KMS-11 (cell line): ENCODE results near the gene CTCF.

ENCODE experiments used
- H2AFZ ChIP-seq: fragments of 200-600 bp; sonication (generic); 2 replicates; pipeline ENCODE4 v1.6.1; 2016; ENCODE audit warnings: antibody characterized with exemption, mixed run types, low read depth
- H3K27ac ChIP-seq: fragments of 200-600 bp; sonication (generic); 2 replicates; pipeline ENCODE4 v1.6.1; 2016; ENCODE audit warnings: mild to moderate bottlenecking, mixed run types
- H3K27me3 ChIP-seq: fragments of 200-600 bp; sonication (generic); 2 replicates; pipeline ENCODE4 v1.6.1; 2017; ENCODE audit warnings: mild to moderate bottlenecking, low read depth, mixed run types, moderate library complexity; ENCODE audit not compliant: insufficient read depth
- H3K36me3 ChIP-seq: fragments of 200-600 bp; sonication (generic); 2 replicates; pipeline ENCODE4 v1.6.1; 2017; ENCODE audit warnings: mild to moderate bottlenecking, mixed run types; ENCODE audit not compliant: insufficient read depth
- H3K4me1 ChIP-seq: fragments of 200-600 bp; sonication (generic); 2 replicates; pipeline ENCODE4 v1.6.1; 2016; ENCODE audit warnings: mild to moderate bottlenecking, low read depth, mixed run types; ENCODE audit not compliant: poor library complexity, severe bottlenecking
- H3K4me2 ChIP-seq: fragments of 200-600 bp; sonication (generic); 2 replicates; pipeline ENCODE4 v1.7.0; 2016; ENCODE audit warnings: mild to moderate bottlenecking, mixed run types
- H3K4me3 ChIP-seq: fragments of 200-600 bp; sonication (generic); IDR thresholded peaks from 2 replicates; pipeline ENCODE4 v1.6.1; 2017; ENCODE audit warnings: low read depth, low read length, mixed read lengths; ENCODE audit not compliant: insufficient read depth
- H3K79me2 ChIP-seq: fragments of 200-600 bp; sonication (generic); 2 replicates; pipeline ENCODE4 v1.6.1; 2016; ENCODE audit warnings: low read depth, mixed run types; ENCODE audit not compliant: insufficient read depth
- H3K9ac ChIP-seq: fragments of 200-600 bp; sonication (generic); 2 replicates; pipeline ENCODE4 v1.6.1; 2016; ENCODE audit warnings: mild to moderate bottlenecking, mixed run types
- H4K20me1 ChIP-seq: fragments of 200-600 bp; sonication (generic); 2 replicates; pipeline ENCODE4 v1.6.1; 2016; ENCODE audit warnings: mild to moderate bottlenecking, mixed run types; ENCODE audit not compliant: insufficient read depth
- TF ChIP-seq, protein P1 (sequence below): fragments of 200-600 bp; sonication (generic); conservative IDR thresholded peaks from 2 replicates; pipeline ENCODE4 v1.6.1; 2017; ENCODE audit warnings: low read depth, mild to moderate bottlenecking, antibody characterized with exemption, low read length, moderate library complexity, mixed read lengths

The CTCF gene

DNA sequence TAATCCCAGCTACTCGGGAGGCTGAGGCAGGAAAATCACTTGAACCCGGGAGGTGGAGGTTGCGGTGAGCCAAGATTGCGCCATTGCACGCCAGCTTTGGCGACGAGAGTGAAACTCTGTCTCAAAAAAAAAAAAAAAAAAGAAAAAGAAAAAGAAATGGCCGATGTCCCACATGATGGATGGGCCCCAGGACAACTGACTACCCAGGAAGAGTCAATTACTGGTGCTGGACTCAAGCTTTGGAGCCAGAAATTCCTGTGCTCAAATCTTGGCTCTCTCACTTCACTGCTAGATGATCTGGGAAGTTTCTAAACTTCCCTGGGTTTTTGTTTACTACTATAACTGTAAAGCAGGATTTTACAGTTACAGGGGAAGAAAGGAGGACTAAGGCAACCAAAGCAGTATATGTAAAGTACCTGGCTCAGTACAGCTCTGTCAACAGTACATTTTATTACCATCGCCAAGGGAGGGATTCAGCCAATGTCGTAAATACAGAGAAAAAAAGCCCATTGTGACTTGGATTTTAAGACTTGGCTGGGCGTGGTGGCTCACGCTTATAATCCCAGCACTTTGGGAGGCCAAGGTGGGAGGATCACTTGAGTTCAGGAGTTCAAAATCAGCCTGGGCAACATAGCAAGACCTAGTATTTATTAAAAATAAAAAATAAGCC lies 116.2 kb downstream of the CTCF start:
- H3K4me1 ChIP-seq, result no peaks in the 10 kb centered on the region
- H3K36me3 ChIP-seq, result no peaks in the 10 kb centered on the region
- TF ChIP-seq, protein P1, sequence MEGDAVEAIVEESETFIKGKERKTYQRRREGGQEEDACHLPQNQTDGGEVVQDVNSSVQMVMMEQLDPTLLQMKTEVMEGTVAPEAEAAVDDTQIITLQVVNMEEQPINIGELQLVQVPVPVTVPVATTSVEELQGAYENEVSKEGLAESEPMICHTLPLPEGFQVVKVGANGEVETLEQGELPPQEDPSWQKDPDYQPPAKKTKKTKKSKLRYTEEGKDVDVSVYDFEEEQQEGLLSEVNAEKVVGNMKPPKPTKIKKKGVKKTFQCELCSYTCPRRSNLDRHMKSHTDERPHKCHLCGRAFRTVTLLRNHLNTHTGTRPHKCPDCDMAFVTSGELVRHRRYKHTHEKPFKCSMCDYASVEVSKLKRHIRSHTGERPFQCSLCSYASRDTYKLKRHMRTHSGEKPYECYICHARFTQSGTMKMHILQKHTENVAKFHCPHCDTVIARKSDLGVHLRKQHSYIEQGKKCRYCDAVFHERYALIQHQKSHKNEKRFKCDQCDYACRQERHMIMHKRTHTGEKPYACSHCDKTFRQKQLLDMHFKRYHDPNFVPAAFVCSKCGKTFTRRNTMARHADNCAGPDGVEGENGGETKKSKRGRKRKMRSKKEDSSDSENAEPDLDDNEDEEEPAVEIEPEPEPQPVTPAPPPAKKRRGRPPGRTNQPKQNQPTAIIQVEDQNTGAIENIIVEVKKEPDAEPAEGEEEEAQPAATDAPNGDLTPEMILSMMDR, result no peak
- H3K4me2 ChIP-seq, result no peak overlapping the region
- H3K27me3 ChIP-seq, result no peaks in the 10 kb centered on the region
- no peak overlapping the region for H3K9ac ChIP-seq
- H4K20me1 ChIP-seq, result no peaks in the 10 kb centered on the region
- H2AFZ ChIP-seq, result no peak overlapping the region
- no peaks in the 10 kb centered on the region for H3K79me2 ChIP-seq
- H3K4me3 ChIP-seq, result no peak overlapping the region
- no peak overlapping the region for H3K27ac ChIP-seq

DNA sequence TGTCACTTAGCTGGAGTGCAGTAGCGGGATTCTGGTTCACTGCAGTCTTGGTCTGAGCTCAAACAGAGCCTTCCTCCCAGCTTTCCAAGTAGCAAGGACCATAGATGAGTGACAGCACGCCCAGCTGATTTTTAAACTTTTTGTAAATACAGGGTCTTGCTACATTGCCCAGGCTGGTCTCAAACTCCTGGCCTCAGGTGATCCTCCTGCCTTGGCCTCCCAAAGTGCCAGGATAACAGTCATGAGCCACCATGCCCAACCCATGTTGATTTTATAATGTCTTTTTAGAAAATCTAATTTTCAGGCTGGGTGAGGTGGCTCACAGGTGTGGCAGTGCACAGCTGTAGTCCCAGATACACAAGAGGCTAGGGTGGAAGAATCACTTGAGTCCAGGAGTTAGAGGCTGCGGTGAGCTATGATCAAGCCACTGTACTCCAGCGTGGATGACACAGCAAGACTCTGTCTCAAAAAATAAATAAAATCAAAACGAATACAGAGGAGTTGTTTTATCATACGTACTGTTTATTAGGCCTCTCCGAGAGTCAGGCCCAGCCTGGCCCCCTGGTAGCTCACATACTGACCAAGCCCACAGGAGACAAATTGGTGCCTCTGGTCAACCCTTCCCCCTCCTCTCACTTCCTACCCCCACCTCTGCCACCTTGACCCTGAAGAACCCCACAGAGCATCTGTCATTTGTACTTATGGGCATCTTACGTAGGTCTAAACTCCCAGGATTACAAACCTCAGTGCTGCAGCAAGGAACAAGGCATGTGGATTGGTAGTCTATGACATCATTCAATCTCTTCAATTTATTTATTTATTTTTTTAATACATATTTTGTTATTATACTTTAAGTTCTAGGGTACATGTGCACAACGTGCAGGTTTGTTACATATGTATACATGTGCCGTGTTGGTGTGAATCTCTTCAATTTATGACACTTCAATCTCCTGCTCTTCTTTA lies 117.9 kb downstream of the CTCF start:
- TF ChIP-seq, protein P1, result no peak

DNA sequence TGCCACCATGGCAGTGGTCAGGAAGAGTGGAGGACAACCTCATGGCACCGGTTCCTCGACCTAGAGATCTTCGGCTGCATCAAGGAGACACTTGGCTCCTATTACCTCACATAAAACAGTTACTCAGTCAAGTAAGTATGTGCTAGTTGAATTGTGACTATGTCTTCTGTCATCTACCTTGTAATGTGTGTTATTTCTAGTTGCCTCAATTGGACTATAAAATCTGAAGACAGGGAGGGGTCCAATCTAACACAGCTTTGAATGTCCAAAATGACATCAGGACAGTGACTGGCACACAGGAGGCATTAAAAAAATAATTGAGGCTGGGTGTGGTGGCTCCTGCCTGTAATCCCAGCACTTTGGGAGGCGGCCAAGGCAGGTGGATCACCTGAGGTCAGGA lies 121.4 kb downstream of the CTCF start:
- Histone ChIP-seq H3K9ac (no peak overlapping the region), H3K27me3 (no peaks in the 10 kb centered on the region), H3K4me3 (no peak overlapping the region), H3K4me2 (no peak overlapping the region), H3K4me1 (no peaks in the 10 kb centered on the region), H2AFZ (no peak overlapping the region), H3K36me3 (no peaks in the 10 kb centered on the region), H3K79me2 (no peaks in the 10 kb centered on the region), H3K27ac (no peak overlapping the region), H4K20me1 (no peaks in the 10 kb centered on the region)
- TF ChIP-seq, protein P1, result no peak

More for the DNA sequence above, 117.9 kb downstream of the CTCF start:
- no peak overlapping the region for H3K4me3 ChIP-seq
- H3K4me2 ChIP-seq, result no peak overlapping the region
- no peak overlapping the region for H3K27ac ChIP-seq
- H2AFZ ChIP-seq, result no peak overlapping the region
- H4K20me1 ChIP-seq, result no peaks in the 10 kb centered on the region
- H3K4me1 ChIP-seq, result no peaks in the 10 kb centered on the region
- no peak overlapping the region for H3K9ac ChIP-seq
- no peaks in the 10 kb centered on the region for H3K36me3 ChIP-seq
- no peaks in the 10 kb centered on the region for H3K27me3 ChIP-seq
- H3K79me2 ChIP-seq, result no peaks in the 10 kb centered on the region

DNA sequence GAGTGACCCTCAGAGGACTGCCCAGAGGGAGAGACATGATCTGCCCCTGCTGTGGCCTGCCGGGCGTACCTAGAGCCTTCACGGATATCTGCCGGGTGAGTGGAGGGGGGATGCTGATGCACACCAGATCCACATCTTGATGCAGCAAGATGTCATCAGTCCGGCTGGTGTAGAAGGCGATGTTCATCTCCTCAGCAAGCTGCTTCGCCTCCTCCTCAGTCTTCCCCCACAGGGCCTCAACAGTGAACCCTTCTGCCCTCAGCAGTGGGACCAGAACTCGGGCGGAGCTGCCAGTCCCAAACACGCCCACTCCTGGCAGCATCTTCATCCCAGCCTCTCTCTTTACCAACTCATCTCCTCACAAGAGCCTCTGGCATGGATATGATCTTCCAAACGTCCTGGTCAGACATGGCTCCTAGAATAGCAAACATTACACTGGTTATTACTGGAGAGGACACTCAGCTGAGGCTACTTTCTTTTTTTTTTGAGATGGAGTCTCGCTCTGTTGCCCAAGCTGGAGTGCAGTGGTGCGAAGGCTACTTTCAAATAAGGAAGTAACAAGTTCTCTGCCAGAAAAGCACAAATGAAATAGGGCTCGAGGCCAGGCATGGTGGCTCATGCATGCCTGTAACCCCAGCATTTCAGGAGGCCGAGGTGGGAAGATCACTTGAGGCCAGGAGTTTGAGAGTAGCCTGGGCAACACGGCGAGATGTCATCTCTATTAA lies 123.2 kb downstream of the CTCF start:
- no peaks in the 10 kb centered on the region for H4K20me1 ChIP-seq
- no peak overlapping the region for H3K4me2 ChIP-seq
- no peak overlapping the region for H3K4me3 ChIP-seq
- TF ChIP-seq, protein P1, result no peak
- H3K9ac ChIP-seq, result no peak overlapping the region
- H3K36me3 ChIP-seq, result no peaks in the 10 kb centered on the region
- H3K4me1 ChIP-seq, result no peaks in the 10 kb centered on the region
- no peak overlapping the region for H2AFZ ChIP-seq
- H3K27me3 ChIP-seq, result no peaks in the 10 kb centered on the region
- no peak overlapping the region for H3K27ac ChIP-seq
- H3K79me2 ChIP-seq, result no peaks in the 10 kb centered on the region
